Thymus (tissue), 11 donors: ENCODE data around the gene VSTM4. TPM values are rescaled to one million over a fixed set of nuclear protein-coding genes. Genes with fewer than 3 reads are reported as not detected.

Experiments used
- DNase-seq, 9 donors: peaks; one replicate each; pipeline ENCODE4 v3.0.0-alpha.2; 2013; ENCODE audit warnings: low spot score in 9 of 9, low read depth in 6 of 9, missing footprints in 1 of 9
- H3K27ac ChIP-seq, 2 donors: one replicate each; pipeline ENCODE4 v1.5.1; 2013; ENCODE audit warnings: control low read depth in 1 of 2, low read depth in 1 of 2, low read length in 1 of 2, mild to moderate bottlenecking in 1 of 2, moderate library complexity in 1 of 2
- H3K27me3 ChIP-seq, 2 donors: one replicate each; pipeline ENCODE4 v1.5.1; 2013; ENCODE audit warnings: low read length in 1 of 2; ENCODE audit not compliant: control insufficient read depth in 2 of 2, insufficient read depth in 1 of 2
- H3K36me3 ChIP-seq, 2 donors: one replicate each; pipeline ENCODE4 v1.5.1; 2013; ENCODE audit warnings: low read length in 1 of 2, mild to moderate bottlenecking in 1 of 2, moderate library complexity in 1 of 2; ENCODE audit not compliant: control insufficient read depth in 2 of 2, insufficient read depth in 2 of 2
- H3K4me1 ChIP-seq, 2 donors: one replicate each; pipeline ENCODE4 v1.5.1; 2013; ENCODE audit warnings: low read length in 2 of 2; ENCODE audit not compliant: control insufficient read depth in 2 of 2, insufficient read depth in 2 of 2
- H3K4me3 ChIP-seq, 2 donors: one replicate each; pipeline ENCODE4 v1.5.1; 2013; ENCODE audit warnings: low read length in 2 of 2, control low read depth in 1 of 2, mild to moderate bottlenecking in 1 of 2
- H3K9me3 ChIP-seq, 2 donors: one replicate each; pipeline ENCODE4 v1.5.1; 2013; ENCODE audit warnings: low read length in 1 of 2, mild to moderate bottlenecking in 1 of 2; ENCODE audit not compliant: control insufficient read depth in 2 of 2, insufficient read depth in 1 of 2
- WGBS: extraction: QIAGEN DNeasy Blood & Tissue Kit; methylation state at CpG from one replicate; pipeline ENCODE4 v1.1.7; 2013; 5-methylcytosine and 5-hydroxymethylcytosine counted together
- polyA plus RNA-seq: library from polyadenylated mRNA; stranded (reverse); fragments of 200-250 nt; gene quantifications from one replicate; pipeline ENCODE4 v1.2.3, GENCODE V29; 2013
- total RNA-seq: library from RNA; stranded (reverse); fragments of 120-200 nt; gene quantifications from one replicate; pipeline ENCODE4 v1.2.4, GENCODE V29; 2013
- donor health status: healthy.

VSTM4 gene
- total and polyA plus RNA-seq, 2 donors: 2.3 to 3.4 TPM

DNA sequence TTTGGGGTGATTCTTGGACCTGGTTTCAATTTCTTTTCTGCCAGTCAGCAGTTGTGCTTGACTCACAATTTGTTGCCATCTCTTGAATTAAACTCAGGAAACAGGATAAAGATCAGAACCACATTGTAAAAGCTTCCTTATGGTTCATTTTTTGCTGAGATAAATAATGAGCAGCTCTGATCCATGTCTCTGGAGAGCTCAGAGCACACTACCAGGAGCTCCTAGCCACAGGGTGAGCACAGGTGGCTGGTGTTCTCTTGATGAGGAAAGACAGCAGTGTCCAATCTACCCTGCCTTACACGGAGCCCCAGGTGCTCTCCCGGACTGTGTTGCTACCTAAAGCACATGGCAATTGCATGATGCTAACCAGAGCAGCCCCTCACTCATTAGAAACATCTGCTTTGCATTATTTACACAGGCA is 35.7 kb upstream of the VSTM4 start:
- no peaks in the 10 kb centered on the region for H3K27me3 ChIP-seq
- H3K9me3 ChIP-seq: peaks cover 0 to 6% of the 10 kb centered on the region in 2 donors
- peaks cover 0 to 8% of the 10 kb centered on the region in 2 donors for H3K4me1 ChIP-seq
- no peak overlapping the region for H3K27ac ChIP-seq
- DNase-seq: peak in 1 of 9 donors; percentile 18
- WGBS: 8% methylated on average over 2 of the region's 2 CpGs
- H3K4me3 ChIP-seq: no peak overlapping the region
- no peaks in the 10 kb centered on the region for H3K36me3 ChIP-seq

- WGBS: 93% methylated on average over 5 of the region's 5 CpGs
- no peak for DNase-seq
- no peak overlapping the region for H3K27ac ChIP-seq
These were observed 35.1 kb upstream of the VSTM4 start for GRCh38 chr10:49150426-49150825.

DNA sequence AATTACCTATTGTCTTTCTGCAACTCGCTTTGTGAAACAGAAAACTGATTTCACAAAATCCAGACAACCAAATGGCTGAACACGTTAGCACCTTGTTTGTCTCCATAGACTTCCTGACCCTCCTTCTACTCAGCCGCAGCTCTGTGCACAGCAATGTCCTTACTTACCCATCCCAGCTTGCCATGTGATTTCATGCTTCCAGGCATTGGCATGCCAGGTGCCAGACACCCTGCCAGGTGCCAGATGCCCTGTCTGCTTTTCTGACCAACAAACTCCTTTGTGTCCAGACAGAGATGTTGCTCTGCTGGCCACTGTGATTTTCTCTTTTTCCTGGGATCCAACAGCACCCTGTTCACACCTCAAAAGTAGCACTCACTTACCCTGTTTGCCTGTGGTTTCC is 34.6 kb upstream of the VSTM4 start:
- no peaks in the 10 kb centered on the region for H3K27me3 ChIP-seq
- H3K4me1 ChIP-seq: peaks cover 0 to 8% of the 10 kb centered on the region in 2 donors
- no peak overlapping the region for H3K4me3 ChIP-seq
- WGBS: 95% methylated on average over 3 of the region's 3 CpGs
- no peaks in the 10 kb centered on the region for H3K36me3 ChIP-seq
- no peak for DNase-seq
- H3K27ac ChIP-seq: no peak overlapping the region
- H3K9me3 ChIP-seq: peaks cover 0 to 6% of the 10 kb centered on the region in 2 donors

More at GRCh38 chr10:49150426-49150825, 35.1 kb upstream of the VSTM4 start:
- Histone ChIP-seq H3K36me3 (no peaks in the 10 kb centered on the region), H3K27me3 (no peaks in the 10 kb centered on the region), H3K9me3 (peaks cover 0 to 6% of the 10 kb centered on the region in 2 donors), H3K4me1 (peaks cover 0 to 8% of the 10 kb centered on the region in 2 donors), H3K4me3 (no peak overlapping the region)

DNA sequence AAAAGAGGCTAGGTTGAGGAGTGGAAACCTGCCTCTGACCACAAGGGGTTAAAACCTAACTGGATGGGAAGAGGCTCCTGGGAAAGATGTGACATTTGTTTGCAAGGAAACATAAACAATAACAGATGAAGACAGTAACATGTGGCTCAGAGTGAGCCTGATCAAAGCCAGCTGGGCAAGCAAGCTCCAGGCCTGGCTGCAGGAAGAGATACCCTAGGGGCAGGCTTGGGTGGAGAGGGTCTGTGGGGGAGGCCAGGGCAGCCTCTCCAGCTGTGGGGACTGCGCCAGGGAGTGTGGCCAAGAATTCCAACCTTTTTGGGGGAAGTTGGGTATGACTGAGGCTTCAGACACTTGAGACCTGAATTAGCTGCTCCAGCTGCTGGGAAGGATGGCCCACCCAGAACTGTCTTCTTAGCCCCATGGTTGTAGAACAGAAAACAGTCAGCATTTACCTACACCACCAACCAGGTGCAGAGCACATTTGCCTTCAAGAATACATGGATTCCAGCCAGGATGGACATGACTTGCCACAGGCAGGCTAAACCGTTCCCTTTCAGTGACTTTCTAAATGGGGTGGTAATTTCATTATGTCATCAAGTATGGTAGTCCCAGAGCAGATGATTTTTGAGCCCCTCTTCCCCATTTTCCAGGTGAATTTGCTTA is 28.9 kb upstream of the VSTM4 start:
- Histone ChIP-seq H3K4me1 (peaks cover 0 to 7% of the 10 kb centered on the region in 2 donors), H3K4me3 (no peak overlapping the region), H3K36me3 (no peaks in the 10 kb centered on the region), H3K27ac (no peak overlapping the region), H3K27me3 (no peaks in the 10 kb centered on the region), H3K9me3 (peaks cover 0 to 6% of the 10 kb centered on the region in 2 donors)
- WGBS: 92% methylated on average over 2 of the region's 2 CpGs
- DNase-seq: no peak

- Histone ChIP-seq H3K27ac (no peak overlapping the region), H3K27me3 (no peaks in the 10 kb centered on the region), H3K4me3 (no peak overlapping the region), H3K4me1 (peaks cover 0 to 10% of the 10 kb centered on the region in 2 donors), H3K36me3 (no peaks in the 10 kb centered on the region), H3K9me3 (peaks cover 0 to 6% of the 10 kb centered on the region in 2 donors)
- no peak for DNase-seq
These were observed 27.9 kb upstream of the VSTM4 start for GRCh38 chr10:49143249-49143648.

GRCh38 chr10:49141541-49142332 is 26.4 kb upstream of the VSTM4 start:
- 95% methylated on average over 5 of the region's 5 CpGs for whole genome bisulfite sequencing
- H3K4me1 ChIP-seq: peaks cover 0 to 10% of the 10 kb centered on the region in 2 donors
- no peaks in the 10 kb centered on the region for H3K9me3 ChIP-seq

GRCh38 chr10:49140304-49141177 is 25.2 kb upstream of the VSTM4 start:
- no peaks in the 10 kb centered on the region for H3K9me3 ChIP-seq
- H3K4me3 ChIP-seq: no peak overlapping the region
- no peaks in the 10 kb centered on the region for H3K27me3 ChIP-seq
- 95% methylated on average over 5 of the region's 5 CpGs for WGBS
- no peaks in the 10 kb centered on the region for H3K36me3 ChIP-seq
- DNase-seq: no peak
- peaks cover 0 to 15% of the 10 kb centered on the region in 2 donors for H3K4me1 ChIP-seq
- no peak overlapping the region for H3K27ac ChIP-seq

More at GRCh38 chr10:49141541-49142332, 26.4 kb upstream of the VSTM4 start:
- no peaks in the 10 kb centered on the region for H3K36me3 ChIP-seq
- H3K27ac ChIP-seq: no peak overlapping the region
- no peak overlapping the region for H3K4me3 ChIP-seq
- no peak for DNase-seq
- H3K27me3 ChIP-seq: no peaks in the 10 kb centered on the region

DNA sequence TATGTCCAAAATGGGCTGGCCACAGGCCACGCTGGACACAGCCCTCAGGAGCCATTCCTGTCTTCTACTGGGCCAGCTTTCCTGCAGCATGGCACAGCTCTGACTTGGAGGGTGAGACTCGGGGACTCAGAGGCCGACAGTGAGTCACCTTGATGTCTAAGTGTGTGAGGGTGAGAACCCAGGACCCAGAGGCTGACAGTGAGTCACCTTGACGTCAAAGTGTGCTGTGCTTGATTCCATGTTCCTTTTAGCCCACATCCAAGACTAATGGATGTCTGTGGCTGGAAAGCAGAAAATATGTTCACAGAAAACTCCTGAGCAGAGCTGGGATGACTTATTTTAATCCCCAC is 24.5 kb upstream of the VSTM4 start:
- H3K36me3 ChIP-seq: no peaks in the 10 kb centered on the region
- DNase-seq: no peak
- H3K27ac ChIP-seq: no peak overlapping the region
- WGBS: 95% methylated on average over 4 of the region's 4 CpGs
- H3K4me3 ChIP-seq: no peak overlapping the region
- no peaks in the 10 kb centered on the region for H3K9me3 ChIP-seq
- H3K4me1 ChIP-seq: peaks cover 0 to 23% of the 10 kb centered on the region in 2 donors
- H3K27me3 ChIP-seq: no peaks in the 10 kb centered on the region
